ENCODE data around the gene DOCK10. TPM values are rescaled to one million over a fixed set of nuclear protein-coding genes. Genes with fewer than 3 reads are reported as not detected.
A peak's percentile ranks its signal among the peaks of the same experiment; 100 is the strongest.

The DOCK10 gene
- total and polyA plus RNA-seq, 2 donors = 16.2 to 66.9 TPM

- Histone ChIP-seq H3K9me3 (ENCODE audit: control insufficient read depth in 2 of 2, insufficient read depth in 1 of 2, low read length in 1 of 2) (no peaks in the 10 kb centered on the region), H3K4me1 (ENCODE audit: control insufficient read depth in 2 of 2, insufficient read depth in 2 of 2, low read length in 2 of 2) (no peaks in the 10 kb centered on the region), H3K36me3 (ENCODE audit: control insufficient read depth in 2 of 2, insufficient read depth in 2 of 2, low read length in 1 of 2) (peaks cover 37 to 82% of the 10 kb centered on the region in 2 donors), H3K27ac (ENCODE audit: low read depth in 1 of 2, low read length in 1 of 2) (no peak overlapping the region), H3K4me3 (ENCODE audit: low read length in 2 of 2) (no peak overlapping the region), H3K27me3 (ENCODE audit: control insufficient read depth in 2 of 2, insufficient read depth in 1 of 2, low read length in 1 of 2) (no peaks in the 10 kb centered on the region)
- 100% methylated on average over 2 of the region's 2 CpGs for WGBS
- DNase-seq (ENCODE audit: low read depth in 6 of 9, low spot score in 9 of 9) = no peak
These were observed 208.3 kb downstream of the DOCK10 start for GRCh38 chr2:224833986-224834385.

GRCh38 chr2:224832207-224832606, 210.1 kb downstream of the DOCK10 start:
- 98% methylated on average over 3 of the region's 3 CpGs for WGBS
- Histone ChIP-seq H3K27me3 (ENCODE audit: control insufficient read depth in 2 of 2, insufficient read depth in 1 of 2, low read length in 1 of 2) (no peaks in the 10 kb centered on the region), H3K9me3 (ENCODE audit: control insufficient read depth in 2 of 2, insufficient read depth in 1 of 2, low read length in 1 of 2) (no peaks in the 10 kb centered on the region), H3K36me3 (ENCODE audit: control insufficient read depth in 2 of 2, insufficient read depth in 2 of 2, low read length in 1 of 2) (peaks cover 41 to 84% of the 10 kb centered on the region in 2 donors), H3K4me3 (ENCODE audit: low read length in 2 of 2) (no peak overlapping the region), H3K27ac (ENCODE audit: low read depth in 1 of 2, low read length in 1 of 2) (no peak overlapping the region), H3K4me1 (ENCODE audit: control insufficient read depth in 2 of 2, insufficient read depth in 2 of 2, low read length in 2 of 2) (no peaks in the 10 kb centered on the region)
- DNase-seq (ENCODE audit: low read depth in 6 of 9, low spot score in 9 of 9) = no peak

- Histone ChIP-seq H3K36me3 (ENCODE audit: control insufficient read depth in 2 of 2, insufficient read depth in 2 of 2, low read length in 1 of 2) (peaks cover 41 to 84% of the 10 kb centered on the region in 2 donors), H3K4me3 (ENCODE audit: low read length in 2 of 2) (no peak overlapping the region), H3K27ac (ENCODE audit: low read depth in 1 of 2, low read length in 1 of 2) (no peak overlapping the region), H3K27me3 (ENCODE audit: control insufficient read depth in 2 of 2, insufficient read depth in 1 of 2, low read length in 1 of 2) (no peaks in the 10 kb centered on the region), H3K4me1 (ENCODE audit: control insufficient read depth in 2 of 2, insufficient read depth in 2 of 2, low read length in 2 of 2) (no peaks in the 10 kb centered on the region), H3K9me3 (ENCODE audit: control insufficient read depth in 2 of 2, insufficient read depth in 1 of 2, low read length in 1 of 2) (no peaks in the 10 kb centered on the region)
- no peak for DNase-seq (ENCODE audit: low read depth in 6 of 9, low spot score in 9 of 9)
- WGBS = 79% methylated on average over 2 of the region's 2 CpGs
These were observed 210.7 kb downstream of the DOCK10 start for GRCh38 chr2:224831530-224831929.

GRCh38 chr2:224820283-224820991, 221.8 kb downstream of the DOCK10 start:
- no peak for DNase-seq (ENCODE audit: low read depth in 6 of 9, low spot score in 9 of 9)
- Histone ChIP-seq H3K27me3 (ENCODE audit: control insufficient read depth in 2 of 2, insufficient read depth in 1 of 2, low read length in 1 of 2) (no peaks in the 10 kb centered on the region), H3K4me1 (ENCODE audit: control insufficient read depth in 2 of 2, insufficient read depth in 2 of 2, low read length in 2 of 2) (no peaks in the 10 kb centered on the region), H3K9me3 (ENCODE audit: control insufficient read depth in 2 of 2, insufficient read depth in 1 of 2, low read length in 1 of 2) (no peaks in the 10 kb centered on the region), H3K4me3 (ENCODE audit: low read length in 2 of 2) (no peak overlapping the region), H3K27ac (ENCODE audit: low read depth in 1 of 2, low read length in 1 of 2) (no peak overlapping the region), H3K36me3 (ENCODE audit: control insufficient read depth in 2 of 2, insufficient read depth in 2 of 2, low read length in 1 of 2) (peaks cover 0 to 59% of the 10 kb centered on the region in 2 donors)
- WGBS = 93% methylated on average over 7 of the region's 7 CpGs

GRCh38 chr2:224819075-224819474, 223.2 kb downstream of the DOCK10 start:
- no peak for DNase-seq (ENCODE audit: low read depth in 6 of 9, low spot score in 9 of 9)
- Histone ChIP-seq H3K4me3 (ENCODE audit: low read length in 2 of 2) (no peak overlapping the region), H3K27ac (ENCODE audit: low read depth in 1 of 2, low read length in 1 of 2) (no peak overlapping the region), H3K27me3 (ENCODE audit: control insufficient read depth in 2 of 2, insufficient read depth in 1 of 2, low read length in 1 of 2) (no peaks in the 10 kb centered on the region), H3K36me3 (ENCODE audit: control insufficient read depth in 2 of 2, insufficient read depth in 2 of 2, low read length in 1 of 2) (peaks cover 2 to 66% of the 10 kb centered on the region in 2 donors), H3K9me3 (ENCODE audit: control insufficient read depth in 2 of 2, insufficient read depth in 1 of 2, low read length in 1 of 2) (no peaks in the 10 kb centered on the region), H3K4me1 (ENCODE audit: control insufficient read depth in 2 of 2, insufficient read depth in 2 of 2, low read length in 2 of 2) (no peaks in the 10 kb centered on the region)
- 96% methylated on average over 2 of the region's 2 CpGs for whole genome bisulfite sequencing

GRCh38 chr2:224817676-224818075, 224.6 kb downstream of the DOCK10 start:
- Histone ChIP-seq H3K4me1 (ENCODE audit: control insufficient read depth in 2 of 2, insufficient read depth in 2 of 2, low read length in 2 of 2) (no peaks in the 10 kb centered on the region), H3K36me3 (ENCODE audit: control insufficient read depth in 2 of 2, insufficient read depth in 2 of 2, low read length in 1 of 2) (peaks cover 6 to 74% of the 10 kb centered on the region in 2 donors), H3K27me3 (ENCODE audit: control insufficient read depth in 2 of 2, insufficient read depth in 1 of 2, low read length in 1 of 2) (no peaks in the 10 kb centered on the region), H3K9me3 (ENCODE audit: control insufficient read depth in 2 of 2, insufficient read depth in 1 of 2, low read length in 1 of 2) (no peaks in the 10 kb centered on the region), H3K27ac (ENCODE audit: low read depth in 1 of 2, low read length in 1 of 2) (no peak overlapping the region), H3K4me3 (ENCODE audit: low read length in 2 of 2) (no peak overlapping the region)
- DNase-seq (ENCODE audit: low read depth in 6 of 9, low spot score in 9 of 9) = no peak
- WGBS = 98% methylated on average over 1 of the region's 1 CpG

GRCh38 chr2:224816816-224817215, 225.5 kb downstream of the DOCK10 start:
- 98% methylated on average over 4 of the region's 4 CpGs for WGBS
- no peaks in the 10 kb centered on the region for H3K4me1 ChIP-seq (ENCODE audit: control insufficient read depth in 2 of 2, insufficient read depth in 2 of 2, low read length in 2 of 2)
- DNase-seq (ENCODE audit: low read depth in 6 of 9, low spot score in 9 of 9) = no peak
- no peaks in the 10 kb centered on the region for H3K27me3 ChIP-seq (ENCODE audit: control insufficient read depth in 2 of 2, insufficient read depth in 1 of 2, low read length in 1 of 2)
- no peaks in the 10 kb centered on the region for H3K9me3 ChIP-seq (ENCODE audit: control insufficient read depth in 2 of 2, insufficient read depth in 1 of 2, low read length in 1 of 2)
- peaks cover 6 to 70% of the 10 kb centered on the region in 2 donors for H3K36me3 ChIP-seq (ENCODE audit: control insufficient read depth in 2 of 2, insufficient read depth in 2 of 2, low read length in 1 of 2)
- H3K4me3 ChIP-seq (ENCODE audit: low read length in 2 of 2) = no peak overlapping the region
- H3K27ac ChIP-seq (ENCODE audit: low read depth in 1 of 2, low read length in 1 of 2) = no peak overlapping the region

- no peaks in the 10 kb centered on the region for H3K9me3 ChIP-seq (ENCODE audit: control insufficient read depth in 2 of 2, insufficient read depth in 1 of 2, low read length in 1 of 2)
These were observed 228.7 kb downstream of the DOCK10 start for GRCh38 chr2:224813578-224813977.

GRCh38 chr2:224807153-224807964, 234.9 kb downstream of the DOCK10 start:
- DNase-seq (ENCODE audit: low read depth in 6 of 9, low spot score in 9 of 9) = no peak
- Histone ChIP-seq H3K4me1 (ENCODE audit: control insufficient read depth in 2 of 2, insufficient read depth in 2 of 2, low read length in 2 of 2) (no peaks in the 10 kb centered on the region), H3K36me3 (ENCODE audit: control insufficient read depth in 2 of 2, insufficient read depth in 2 of 2, low read length in 1 of 2) (peaks cover 21 to 59% of the 10 kb centered on the region in 2 donors), H3K27me3 (ENCODE audit: control insufficient read depth in 2 of 2, insufficient read depth in 1 of 2, low read length in 1 of 2) (no peaks in the 10 kb centered on the region), H3K27ac (ENCODE audit: low read depth in 1 of 2, low read length in 1 of 2) (peak overlapping the region in 1 of 2 donors; percentile 13), H3K4me3 (ENCODE audit: low read length in 2 of 2) (no peak overlapping the region), H3K9me3 (ENCODE audit: control insufficient read depth in 2 of 2, insufficient read depth in 1 of 2, low read length in 1 of 2) (no peaks in the 10 kb centered on the region)
- WGBS = 95% methylated on average over 6 of the region's 6 CpGs

More at GRCh38 chr2:224813578-224813977, 228.7 kb downstream of the DOCK10 start:
- DNase-seq (ENCODE audit: low read depth in 6 of 9, low spot score in 9 of 9) = no peak
- no peak overlapping the region for H3K27ac ChIP-seq (ENCODE audit: low read depth in 1 of 2, low read length in 1 of 2)
- peaks cover 7 to 51% of the 10 kb centered on the region in 2 donors for H3K36me3 ChIP-seq (ENCODE audit: control insufficient read depth in 2 of 2, insufficient read depth in 2 of 2, low read length in 1 of 2)
- 100% methylated on average over 1 of the region's 1 CpG for WGBS
- H3K27me3 ChIP-seq (ENCODE audit: control insufficient read depth in 2 of 2, insufficient read depth in 1 of 2, low read length in 1 of 2) = no peaks in the 10 kb centered on the region
- no peaks in the 10 kb centered on the region for H3K4me1 ChIP-seq (ENCODE audit: control insufficient read depth in 2 of 2, insufficient read depth in 2 of 2, low read length in 2 of 2)
- no peak overlapping the region for H3K4me3 ChIP-seq (ENCODE audit: low read length in 2 of 2)

Measured in thymus (tissue), 11 donors.